ENCODE measurements around the gene CCDC78. TPM values are rescaled to one million over a fixed set of nuclear protein-coding genes. Genes with fewer than 3 reads are reported as not detected.
"Not testable (repeated sequence)": the region's sequence is repeated elsewhere in the genome, so short reads cannot be mapped to it uniquely, and the experiment has no call there.

CCDC78 gene
- total and polyA plus RNA-seq, 2 donors: 4.8 to 12.4 TPM

GRCh38 chr16:716200-716568, 10.1 kb downstream of the CCDC78 start:
- Histone ChIP-seq H3K9me3 (ENCODE audit: control insufficient read depth in 2 of 2, insufficient read depth in 1 of 2, low read length in 1 of 2) (peaks cover 0 to 3% of the 10 kb centered on the region in 2 donors), H3K27ac (ENCODE audit: low read depth in 1 of 2, low read length in 1 of 2) (no peak overlapping the region), H3K27me3 (ENCODE audit: control insufficient read depth in 2 of 2, insufficient read depth in 1 of 2, low read length in 1 of 2) (peaks cover 4 to 53% of the 10 kb centered on the region in 2 donors), H3K4me1 (ENCODE audit: control insufficient read depth in 2 of 2, insufficient read depth in 2 of 2, low read length in 2 of 2) (peaks cover 33 to 55% of the 10 kb centered on the region in 2 donors), H3K4me3 (ENCODE audit: low read length in 2 of 2) (peak overlapping the region; percentile 19 to 88), H3K36me3 (ENCODE audit: control insufficient read depth in 2 of 2, insufficient read depth in 2 of 2, low read length in 1 of 2) (no peaks in the 10 kb centered on the region)
- WGBS: 47% methylated on average over 12 of the region's 12 CpGs
- DNase-seq (ENCODE audit: low read depth in 6 of 9, low spot score in 9 of 9): no peak

- 4% methylated on average over 74 of the region's 74 CpGs for WGBS
- Histone ChIP-seq H3K36me3 (ENCODE audit: control insufficient read depth in 2 of 2, insufficient read depth in 2 of 2, low read length in 1 of 2) (no peaks in the 10 kb centered on the region), H3K4me1 (ENCODE audit: control insufficient read depth in 2 of 2, insufficient read depth in 2 of 2, low read length in 2 of 2) (peaks cover 33 to 54% of the 10 kb centered on the region in 2 donors), H3K27me3 (ENCODE audit: control insufficient read depth in 2 of 2, insufficient read depth in 1 of 2, low read length in 1 of 2) (peaks cover 4 to 58% of the 10 kb centered on the region in 2 donors), H3K9me3 (ENCODE audit: control insufficient read depth in 2 of 2, insufficient read depth in 1 of 2, low read length in 1 of 2) (peaks cover 0 to 1% of the 10 kb centered on the region in 2 donors), H3K27ac (ENCODE audit: low read depth in 1 of 2, low read length in 1 of 2) (peak overlapping the region in 1 of 2 donors; percentile 18), H3K4me3 (ENCODE audit: low read length in 2 of 2) (peak overlapping the region; percentile 26 to 88)
- peak in 1 of 9 donors; percentile 55 for DNase-seq (ENCODE audit: low read depth in 6 of 9, low spot score in 9 of 9)
Measured at GRCh38 chr16:715477-716199, 10.6 kb downstream of the CCDC78 start.

GRCh38 chr16:714558-715476, 11.4 kb downstream of the CCDC78 start, which contains the start of gene METRN:
Gene METRN, plus strand, starts transcription at chr16:715118. Its CDS starts 172 bp downstream, at chr16:715290.
- Histone ChIP-seq H3K9me3 (ENCODE audit: control insufficient read depth in 2 of 2, insufficient read depth in 1 of 2, low read length in 1 of 2) (no peaks in the 10 kb centered on the region), H3K4me1 (ENCODE audit: control insufficient read depth in 2 of 2, insufficient read depth in 2 of 2, low read length in 2 of 2) (peaks cover 31 to 46% of the 10 kb centered on the region in 2 donors), H3K36me3 (ENCODE audit: control insufficient read depth in 2 of 2, insufficient read depth in 2 of 2, low read length in 1 of 2) (no peaks in the 10 kb centered on the region), H3K27ac (ENCODE audit: low read depth in 1 of 2, low read length in 1 of 2) (peak within 1 kb of the TSS in 1 of 2 donors; percentile 18), H3K4me3 (ENCODE audit: low read length in 2 of 2) (peak within 1 kb of the TSS; percentile 26 to 88), H3K27me3 (ENCODE audit: control insufficient read depth in 2 of 2, insufficient read depth in 1 of 2, low read length in 1 of 2) (peaks cover 8 to 66% of the 10 kb centered on the region in 2 donors)
- 6% methylated on average over 108 of the region's 108 CpGs for WGBS
- peak in 6 of 9 donors; percentile 75 to 92 (median 86) for DNase-seq (ENCODE audit: low read depth in 6 of 9, low spot score in 9 of 9)

GRCh38 chr16:714079-714478, 12.2 kb downstream of the CCDC78 start:
- Histone ChIP-seq H3K27ac (ENCODE audit: low read depth in 1 of 2, low read length in 1 of 2) (no peak overlapping the region), H3K36me3 (ENCODE audit: control insufficient read depth in 2 of 2, insufficient read depth in 2 of 2, low read length in 1 of 2) (no peaks in the 10 kb centered on the region), H3K4me1 (ENCODE audit: control insufficient read depth in 2 of 2, insufficient read depth in 2 of 2, low read length in 2 of 2) (peaks cover 24 to 39% of the 10 kb centered on the region in 2 donors), H3K27me3 (ENCODE audit: control insufficient read depth in 2 of 2, insufficient read depth in 1 of 2, low read length in 1 of 2) (peaks cover 8 to 74% of the 10 kb centered on the region in 2 donors), H3K4me3 (ENCODE audit: low read length in 2 of 2) (no peak overlapping the region), H3K9me3 (ENCODE audit: control insufficient read depth in 2 of 2, insufficient read depth in 1 of 2, low read length in 1 of 2) (no peaks in the 10 kb centered on the region)
- DNase-seq (ENCODE audit: low read depth in 6 of 9, low spot score in 9 of 9): no peak
- WGBS: 71% methylated on average over 11 of the region's 11 CpGs

GRCh38 chr16:712740-713250, 13.4 kb downstream of the CCDC78 start:
- 58% methylated on average over 13 of the region's 13 CpGs for WGBS
- H3K9me3 ChIP-seq (ENCODE audit: control insufficient read depth in 2 of 2, insufficient read depth in 1 of 2, low read length in 1 of 2); H3K27ac ChIP-seq (ENCODE audit: low read depth in 1 of 2, low read length in 1 of 2); H3K4me3 ChIP-seq (ENCODE audit: low read length in 2 of 2); H3K36me3 ChIP-seq (ENCODE audit: control insufficient read depth in 2 of 2, insufficient read depth in 2 of 2, low read length in 1 of 2): not testable (repeated sequence)
- H3K27me3 ChIP-seq (ENCODE audit: control insufficient read depth in 2 of 2, insufficient read depth in 1 of 2, low read length in 1 of 2): peaks cover 8 to 83% of the 10 kb centered on the region in 2 donors
- H3K4me1 ChIP-seq (ENCODE audit: control insufficient read depth in 2 of 2, insufficient read depth in 2 of 2, low read length in 2 of 2): peaks cover 14 to 26% of the 10 kb centered on the region in 2 donors
- DNase-seq (ENCODE audit: low read depth in 6 of 9, low spot score in 9 of 9): peak in 1 of 9 donors; percentile 55

- H3K9me3 ChIP-seq (ENCODE audit: control insufficient read depth in 2 of 2, insufficient read depth in 1 of 2, low read length in 1 of 2): no peaks in the 10 kb centered on the region
- H3K27ac ChIP-seq (ENCODE audit: low read depth in 1 of 2, low read length in 1 of 2): no peak overlapping the region
- H3K4me1 ChIP-seq (ENCODE audit: control insufficient read depth in 2 of 2, insufficient read depth in 2 of 2, low read length in 2 of 2): peaks cover 14 to 19% of the 10 kb centered on the region in 2 donors
- H3K27me3 ChIP-seq (ENCODE audit: control insufficient read depth in 2 of 2, insufficient read depth in 1 of 2, low read length in 1 of 2): peaks cover 15 to 83% of the 10 kb centered on the region in 2 donors
- H3K4me3 ChIP-seq (ENCODE audit: low read length in 2 of 2): no peak overlapping the region
- no peaks in the 10 kb centered on the region for H3K36me3 ChIP-seq (ENCODE audit: control insufficient read depth in 2 of 2, insufficient read depth in 2 of 2, low read length in 1 of 2)
- peak in 2 of 9 donors; percentile 69 to 79 for DNase-seq (ENCODE audit: low read depth in 6 of 9, low spot score in 9 of 9)
- WGBS: 14% methylated on average over 25 of the region's 25 CpGs
Measured at GRCh38 chr16:711548-712320, 14.5 kb downstream of the CCDC78 start.

GRCh38 chr16:711084-711483, 15.2 kb downstream of the CCDC78 start:
- peaks cover 8 to 17% of the 10 kb centered on the region in 2 donors for H3K4me1 ChIP-seq (ENCODE audit: control insufficient read depth in 2 of 2, insufficient read depth in 2 of 2, low read length in 2 of 2)
- no peak for DNase-seq (ENCODE audit: low read depth in 6 of 9, low spot score in 9 of 9)
- no peaks in the 10 kb centered on the region for H3K9me3 ChIP-seq (ENCODE audit: control insufficient read depth in 2 of 2, insufficient read depth in 1 of 2, low read length in 1 of 2)
- no peaks in the 10 kb centered on the region for H3K36me3 ChIP-seq (ENCODE audit: control insufficient read depth in 2 of 2, insufficient read depth in 2 of 2, low read length in 1 of 2)
- 85% methylated on average over 12 of the region's 12 CpGs for WGBS
- peaks cover 21 to 83% of the 10 kb centered on the region in 2 donors for H3K27me3 ChIP-seq (ENCODE audit: control insufficient read depth in 2 of 2, insufficient read depth in 1 of 2, low read length in 1 of 2)
- no peak overlapping the region for H3K27ac ChIP-seq (ENCODE audit: low read depth in 1 of 2, low read length in 1 of 2)
- no peak overlapping the region for H3K4me3 ChIP-seq (ENCODE audit: low read length in 2 of 2)

- Histone ChIP-seq H3K36me3 (ENCODE audit: control insufficient read depth in 2 of 2, insufficient read depth in 2 of 2, low read length in 1 of 2) (no peaks in the 10 kb centered on the region), H3K4me3 (ENCODE audit: low read length in 2 of 2) (no peak overlapping the region), H3K27me3 (ENCODE audit: control insufficient read depth in 2 of 2, insufficient read depth in 1 of 2, low read length in 1 of 2) (peaks cover 26 to 81% of the 10 kb centered on the region in 2 donors), H3K9me3 (ENCODE audit: control insufficient read depth in 2 of 2, insufficient read depth in 1 of 2, low read length in 1 of 2) (no peaks in the 10 kb centered on the region), H3K27ac (ENCODE audit: low read depth in 1 of 2, low read length in 1 of 2) (no peak overlapping the region), H3K4me1 (ENCODE audit: control insufficient read depth in 2 of 2, insufficient read depth in 2 of 2, low read length in 2 of 2) (peaks cover 5 to 15% of the 10 kb centered on the region in 2 donors)
- DNase-seq (ENCODE audit: low read depth in 6 of 9, low spot score in 9 of 9): no peak
- 77% methylated on average over 21 of the region's 21 CpGs for WGBS
Measured at GRCh38 chr16:710500-711075, 15.7 kb downstream of the CCDC78 start.

Data from thymus (tissue), 11 donors.